Measurements from ENCODE around the gene IFNA10.
"Not testable (repeated sequence)": the region's sequence is repeated elsewhere in the genome, so short reads cannot be mapped to it uniquely, and the experiment has no call there.

Gene IFNA10

DNA sequence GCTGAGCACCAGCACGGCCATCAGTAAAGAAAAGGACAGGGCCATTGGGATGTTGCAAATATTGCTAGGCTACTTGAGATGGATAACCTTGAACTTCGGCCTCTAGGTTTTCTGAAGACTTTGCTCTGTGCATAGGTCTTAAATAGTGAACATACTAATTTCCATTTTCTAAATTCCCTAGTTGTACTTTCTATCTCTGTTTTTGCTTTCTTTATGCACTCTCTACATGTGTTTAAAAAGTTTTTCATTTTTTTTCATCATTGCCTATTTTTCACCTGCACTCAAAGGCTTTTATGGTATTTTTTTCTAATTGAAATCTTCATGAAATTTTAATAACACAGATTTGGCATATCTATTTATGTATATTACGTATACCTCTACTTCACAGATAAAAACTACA, 19.5 kb downstream of the IFNA10 start, which contains the start of gene IFNA4:
TSS of gene IFNA4 (minus strand) at position 101 of the 400 bp plus-strand sequence. CDS start at position 45, 56 bp downstream.
- not testable (repeated sequence) for DNase-seq

- not testable (repeated sequence) for DNase-seq
Observed at GRCh38 chr9:21182810-21183736, 23.9 kb downstream of the IFNA10 start.

DNA sequence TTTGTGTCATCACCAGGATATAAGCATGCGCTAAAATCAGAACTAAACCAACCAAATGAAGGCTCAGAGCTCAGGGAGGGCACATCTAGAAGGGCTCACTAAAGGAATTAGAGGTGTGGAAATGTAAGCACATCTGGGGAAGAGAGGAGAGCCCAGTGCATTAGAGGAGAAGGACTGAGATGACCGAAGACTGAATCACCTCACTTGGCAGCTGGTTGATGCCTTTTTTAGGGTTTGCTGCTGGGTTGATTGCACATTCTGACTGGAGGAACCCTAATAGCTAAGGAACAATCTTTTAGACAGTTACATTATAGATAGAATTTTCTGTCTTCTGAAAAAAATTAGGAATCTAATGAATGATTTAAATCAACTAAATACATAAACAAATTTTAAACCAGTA, 32.3 kb downstream of the IFNA10 start:
- DNase-seq = no peak

- no peak for DNase-seq
Observed at GRCh38 chr9:21172156-21172555, 34.8 kb downstream of the IFNA10 start.

GRCh38 chr9:21171351-21171750, 35.6 kb downstream of the IFNA10 start:
- no peak for DNase-seq

DNA sequence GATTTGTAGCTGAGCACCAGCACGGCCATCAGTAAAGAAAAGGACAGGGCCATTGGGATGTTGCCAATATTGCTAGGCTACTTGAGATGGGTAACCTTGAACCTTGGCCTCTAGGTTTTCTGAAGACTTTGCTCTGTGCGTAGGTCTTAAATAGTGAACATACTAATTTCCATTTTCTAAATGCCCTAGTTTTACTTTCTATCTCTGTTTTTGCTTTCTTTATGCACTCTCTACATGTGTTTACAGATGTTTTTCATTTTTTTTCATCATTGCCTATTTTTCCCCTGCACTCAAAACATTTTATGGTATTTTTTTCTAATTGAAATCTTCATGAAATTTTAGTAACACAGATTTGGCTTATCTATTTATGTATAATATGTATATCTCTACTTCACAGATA, 40.4 kb downstream of the IFNA10 start, which contains the start of gene IFNA21:
TSS of gene IFNA21 (minus strand) at position 101 of the 400 bp plus-strand sequence. CDS start at position 53, 48 bp downstream.
- DNase-seq = not testable (repeated sequence)

DNA sequence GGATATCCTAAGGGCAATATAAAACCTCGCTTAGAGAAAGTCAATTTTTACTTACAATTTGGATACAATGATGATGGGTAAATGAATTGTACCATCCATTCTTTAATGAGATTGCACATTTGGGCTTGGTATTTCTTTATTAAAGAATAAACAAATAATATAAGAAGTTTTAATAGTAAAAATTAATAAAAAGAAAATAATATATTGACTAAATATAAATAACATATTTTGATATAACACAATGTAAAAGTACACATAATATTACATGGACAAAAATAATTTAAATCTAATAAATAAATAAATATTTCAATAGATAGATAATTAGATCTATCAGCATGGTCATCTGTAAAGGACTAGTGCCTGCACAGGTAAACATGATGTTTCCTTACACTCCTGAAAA, 41.4 kb downstream of the IFNA10 start:
- DNase-seq = no peak

GRCh38 chr9:21160178-21160577, 46.8 kb downstream of the IFNA10 start:
- no peak for DNase-seq
